Stimulated activated CD8-positive, alpha-beta memory T cell treated with anti-CD3 and anti-CD28 coated beads, Interleukin-15, amount 100 ng/mL, for 24 hours (primary cell): ENCODE measurements around the gene IFITM5.
"Not testable (repeated sequence)": the region's sequence is repeated elsewhere in the genome, so short reads cannot be mapped to it uniquely, and the experiment has no call there.

Source experiments
- DNase-seq: peaks from one replicate; pipeline ENCODE4 v3.0.0-alpha.2; 2020; ENCODE audit warnings: low read depth

IFITM5 gene

DNA sequence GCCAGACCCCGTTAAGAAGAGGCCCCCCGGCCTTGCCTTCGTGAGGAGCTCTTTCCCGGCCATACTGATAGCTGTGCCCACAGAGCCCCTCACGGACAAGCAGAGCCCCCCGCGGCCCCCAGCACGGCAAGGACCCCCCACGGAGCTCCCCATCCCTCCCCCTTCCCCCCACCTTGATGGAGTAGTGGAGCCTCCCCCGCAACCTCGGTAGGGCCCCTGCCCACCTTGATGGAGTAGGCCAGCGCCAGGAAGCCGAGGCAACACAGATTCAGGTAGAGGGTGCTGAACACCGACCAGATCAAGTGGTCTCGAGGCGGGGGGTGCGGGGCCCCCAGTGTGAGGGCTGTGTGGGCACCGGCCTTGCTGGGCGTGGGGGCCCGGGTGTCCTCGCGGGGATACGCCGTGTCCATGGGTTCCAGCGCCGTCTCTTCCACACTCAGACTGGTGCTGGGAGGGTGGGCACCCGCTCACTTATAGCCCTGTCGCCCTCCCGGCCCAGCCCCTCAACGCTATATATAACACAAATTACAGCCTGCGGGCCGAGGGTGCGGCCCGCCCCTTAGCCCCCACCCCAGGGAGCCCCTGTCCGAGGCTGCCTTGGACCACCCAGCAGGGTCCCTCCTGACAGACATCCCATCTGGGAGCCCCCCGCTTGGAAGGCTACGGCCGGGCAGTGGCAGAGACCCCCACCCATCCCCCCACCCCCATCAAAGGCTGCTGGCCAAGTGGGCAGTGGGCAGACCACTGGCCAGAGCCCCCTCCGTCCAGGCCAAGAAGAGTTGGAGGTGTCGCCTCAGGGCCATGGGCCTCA lies at the start of gene IFITM5:
Gene IFITM5 (minus strand): TSS at position 446 of the 811 bp plus-strand sequence. CDS start 36 bp downstream, at position 410.
- DNase-seq, result no peak

DNA sequence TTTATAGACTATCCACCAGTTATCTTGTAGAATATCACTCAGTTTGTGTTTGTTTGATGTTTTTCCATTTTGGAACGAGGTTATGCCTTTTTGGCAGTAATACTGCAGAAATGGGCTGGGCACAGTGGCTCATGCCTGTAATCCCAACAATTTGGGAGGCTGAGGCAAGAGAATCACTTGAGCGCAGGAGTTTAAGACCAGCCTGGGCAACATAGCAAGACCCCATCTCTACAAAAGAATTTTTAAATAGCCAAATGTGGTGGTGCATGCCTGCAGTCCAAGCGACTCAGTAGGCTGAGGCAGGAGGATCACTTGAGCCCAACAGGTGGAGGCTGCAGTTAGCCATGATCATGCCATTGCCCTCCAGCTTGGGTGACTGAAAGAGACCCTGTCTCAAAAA lies 47.2 kb upstream of the IFITM5 start:
- DNase-seq, result no peak

DNA sequence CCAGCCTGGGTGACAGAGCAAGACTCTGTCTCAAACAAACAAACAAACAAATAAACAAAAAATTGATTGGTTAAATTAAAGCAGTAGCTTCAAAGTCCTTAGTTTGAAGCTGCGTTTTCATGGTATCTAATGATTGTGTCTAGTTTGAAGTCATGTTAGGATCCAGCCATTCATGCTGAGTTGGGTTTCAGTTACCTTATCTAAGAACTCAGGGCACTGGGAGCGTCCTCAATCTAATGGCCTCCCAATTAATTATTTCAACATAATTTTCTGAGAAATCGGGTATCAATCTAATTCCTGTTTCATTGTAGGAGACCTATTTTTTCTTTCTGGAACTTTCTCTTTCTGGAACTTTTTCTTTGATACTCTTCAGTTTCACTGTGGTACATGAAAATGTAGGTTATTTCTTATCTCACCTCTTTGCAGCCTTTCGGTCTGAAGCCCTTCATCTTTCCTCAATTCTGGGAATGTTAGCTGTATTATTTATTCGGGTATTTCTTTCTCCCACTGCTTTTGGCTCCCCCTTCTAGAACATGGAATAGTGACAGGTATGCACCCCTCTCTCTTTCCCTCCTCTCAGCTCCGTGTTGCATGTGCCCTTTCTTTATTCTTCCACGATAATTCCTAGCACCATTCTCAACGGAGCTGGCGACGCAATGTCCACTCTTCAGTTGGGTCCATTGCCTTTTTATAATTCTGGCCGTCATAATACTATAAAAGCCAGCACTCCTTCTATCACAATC lies 45.7 kb upstream of the IFITM5 start:
- no peak for DNase-seq

DNA sequence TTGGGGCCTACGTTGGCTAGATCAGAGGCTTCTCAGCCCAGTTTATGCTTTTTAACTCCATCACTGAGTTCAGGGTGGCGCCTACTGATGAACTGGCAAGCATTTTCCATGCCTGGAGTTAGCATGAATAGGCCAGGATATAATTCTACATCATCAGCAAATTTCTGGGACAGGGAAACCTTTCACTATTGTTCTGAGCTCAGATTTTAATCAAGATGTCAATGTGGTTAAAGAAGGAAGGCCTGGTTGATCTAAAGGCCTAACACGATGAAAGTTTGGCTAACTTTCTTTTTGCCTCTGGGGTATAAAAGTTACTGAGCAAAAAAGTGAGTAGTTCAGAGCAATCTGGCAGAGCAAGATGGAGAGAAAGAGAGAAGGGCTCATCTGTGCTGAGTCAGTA lies 43.0 kb upstream of the IFITM5 start:
- no peak for DNase-seq

DNA sequence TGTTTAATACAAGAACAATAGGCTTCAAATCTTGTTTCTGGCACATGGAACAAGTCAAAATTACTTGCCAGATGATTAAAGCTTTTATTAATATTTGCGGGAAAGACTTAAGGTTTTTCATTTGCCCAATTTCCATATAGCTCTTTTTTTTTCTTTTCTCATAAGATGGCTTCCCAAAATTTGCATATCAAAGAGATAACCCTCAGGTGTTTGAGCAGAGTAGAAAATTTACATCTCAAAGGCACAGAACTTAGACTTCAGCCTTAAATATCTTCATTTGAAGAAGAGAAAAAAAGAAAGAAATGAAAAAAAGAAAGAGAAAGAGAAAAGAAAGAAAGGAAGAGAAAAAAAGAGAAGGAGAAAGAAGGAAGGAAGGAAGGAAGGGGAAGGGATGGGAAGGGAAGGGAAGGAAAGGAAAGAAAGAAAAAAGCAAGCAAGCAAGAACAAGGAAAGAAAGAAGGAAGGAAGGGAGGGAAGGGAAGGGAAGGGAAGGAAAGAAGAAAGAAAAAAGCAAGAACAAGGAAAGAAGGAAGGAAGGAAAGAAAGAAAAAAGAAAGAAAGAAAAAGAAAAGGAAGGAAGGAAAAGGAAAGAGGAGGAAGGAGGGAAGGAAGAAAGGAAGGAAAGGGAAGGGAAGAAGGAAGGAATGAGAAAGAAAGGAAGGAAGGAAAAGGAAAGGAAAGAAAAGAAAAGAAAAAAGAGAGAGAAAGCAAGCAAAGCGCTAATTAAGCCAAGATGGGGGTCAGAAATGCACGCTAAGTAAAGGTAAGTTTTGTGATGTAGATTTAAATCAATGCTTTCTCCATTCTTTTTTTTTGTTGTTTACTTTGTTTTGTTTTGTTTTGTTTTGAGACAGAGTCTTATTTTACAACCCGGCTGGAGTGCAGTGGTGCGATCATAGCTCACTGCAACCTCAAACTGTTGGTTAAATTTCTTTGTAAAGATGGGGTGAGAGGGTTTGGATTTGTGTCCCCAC lies 41.5 kb upstream of the IFITM5 start:
- DNase-seq, result no peak

DNA sequence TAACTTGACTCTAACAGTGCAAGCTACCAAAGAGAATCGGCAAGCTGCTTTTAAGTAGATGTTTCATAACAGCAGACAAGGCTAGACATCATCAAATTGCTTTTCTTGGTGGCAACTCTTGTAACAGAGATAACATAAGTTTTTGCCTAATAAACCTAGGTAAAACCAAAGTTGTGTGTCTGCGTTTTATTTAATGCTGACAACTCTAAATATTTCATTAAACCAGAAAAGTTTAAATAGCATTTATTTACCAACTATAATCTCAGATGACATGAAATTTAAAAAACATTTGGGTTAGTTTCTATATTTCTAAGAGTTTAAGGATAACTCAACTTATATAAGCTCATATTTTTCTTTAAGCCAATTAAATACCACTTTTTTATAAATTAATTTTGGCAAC lies 40.6 kb upstream of the IFITM5 start:
- no peak for DNase-seq

DNA sequence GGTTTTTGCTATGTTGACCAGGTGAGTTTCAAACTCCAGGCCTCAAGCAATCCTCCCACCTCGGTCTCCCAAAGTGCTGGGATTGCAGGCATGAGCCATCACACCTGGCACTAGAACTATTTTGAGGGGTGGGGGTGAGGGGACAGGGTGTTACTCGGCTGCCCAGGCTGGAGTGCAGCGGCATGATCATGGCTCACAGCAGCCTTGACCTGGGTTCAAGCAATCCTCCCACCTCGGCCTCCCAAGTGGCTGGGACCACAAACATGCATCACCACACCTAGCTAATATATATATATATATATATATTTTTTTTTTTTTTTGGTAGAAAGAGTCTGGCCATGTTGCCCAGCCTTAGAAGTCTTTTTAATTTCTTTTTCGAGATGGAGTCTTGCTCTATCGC lies 38.4 kb upstream of the IFITM5 start:
- no peak for DNase-seq

DNA sequence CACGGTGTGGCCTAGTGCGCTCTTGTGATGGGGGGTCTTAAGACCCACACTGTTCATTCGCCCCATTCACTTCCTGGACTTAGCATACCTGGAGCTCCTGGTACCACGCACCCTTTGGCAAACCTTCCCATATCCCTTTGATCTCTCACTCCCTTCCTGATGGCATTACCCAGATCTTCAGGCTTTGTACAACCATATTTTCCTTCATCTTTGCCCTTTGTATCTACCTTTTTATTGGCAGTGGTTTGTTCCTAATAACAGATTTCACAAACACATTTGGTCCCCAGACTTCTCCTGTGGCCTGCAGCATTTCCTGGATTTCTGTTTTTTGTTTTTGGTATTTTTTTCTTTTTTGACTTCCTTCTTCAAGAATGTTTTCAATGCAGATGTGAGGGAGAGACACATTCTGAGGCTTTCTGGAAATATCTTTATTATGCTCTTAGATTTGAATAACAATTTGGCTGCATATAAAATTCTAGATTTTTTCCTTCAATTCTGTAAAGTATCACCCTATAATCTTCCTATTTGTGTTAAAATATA lies 37.4 kb upstream of the IFITM5 start:
- no peak for DNase-seq

DNA sequence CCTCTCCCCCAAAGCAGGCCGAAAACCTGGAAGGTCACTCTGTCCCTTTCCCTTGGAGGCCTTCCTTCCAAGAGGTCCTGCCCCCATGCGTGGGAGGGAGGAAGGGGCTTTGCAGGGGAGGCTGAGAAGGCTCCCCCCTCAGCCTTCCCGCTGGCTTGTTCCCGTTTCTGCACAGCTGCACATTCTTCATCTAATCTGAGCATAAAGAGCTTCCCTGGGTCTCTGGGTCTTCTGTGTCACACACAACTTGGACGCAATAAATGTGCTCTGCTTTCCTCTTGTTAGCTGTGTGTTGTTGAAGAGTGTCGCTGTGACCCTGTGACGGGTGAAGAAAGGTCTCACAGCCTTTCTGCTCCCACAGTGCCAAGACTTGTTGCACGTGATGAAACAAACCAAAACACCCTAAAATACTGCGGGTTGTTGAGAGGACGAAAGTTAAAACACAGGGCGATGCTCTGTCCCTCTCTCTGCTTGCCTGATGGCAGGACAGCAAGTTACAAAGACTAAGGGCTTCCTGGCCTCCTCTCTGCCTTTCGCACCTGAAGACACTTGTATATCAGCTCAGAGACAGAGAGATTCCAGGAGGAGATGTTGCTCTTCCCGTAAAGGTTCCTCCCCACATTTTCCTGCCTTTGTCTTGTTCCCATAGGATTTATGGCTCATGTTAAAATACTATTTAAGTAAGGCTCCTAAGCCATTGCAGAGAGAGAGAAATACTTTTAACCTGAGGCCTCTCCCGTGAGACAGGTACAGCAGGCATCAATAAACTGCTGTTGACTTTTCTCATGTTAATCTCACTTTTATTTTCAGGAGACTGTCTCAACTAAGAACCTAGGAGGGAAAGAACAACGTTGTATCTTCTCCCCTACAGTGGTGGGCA lies 36.7 kb upstream of the IFITM5 start:
- no peak for DNase-seq

DNA sequence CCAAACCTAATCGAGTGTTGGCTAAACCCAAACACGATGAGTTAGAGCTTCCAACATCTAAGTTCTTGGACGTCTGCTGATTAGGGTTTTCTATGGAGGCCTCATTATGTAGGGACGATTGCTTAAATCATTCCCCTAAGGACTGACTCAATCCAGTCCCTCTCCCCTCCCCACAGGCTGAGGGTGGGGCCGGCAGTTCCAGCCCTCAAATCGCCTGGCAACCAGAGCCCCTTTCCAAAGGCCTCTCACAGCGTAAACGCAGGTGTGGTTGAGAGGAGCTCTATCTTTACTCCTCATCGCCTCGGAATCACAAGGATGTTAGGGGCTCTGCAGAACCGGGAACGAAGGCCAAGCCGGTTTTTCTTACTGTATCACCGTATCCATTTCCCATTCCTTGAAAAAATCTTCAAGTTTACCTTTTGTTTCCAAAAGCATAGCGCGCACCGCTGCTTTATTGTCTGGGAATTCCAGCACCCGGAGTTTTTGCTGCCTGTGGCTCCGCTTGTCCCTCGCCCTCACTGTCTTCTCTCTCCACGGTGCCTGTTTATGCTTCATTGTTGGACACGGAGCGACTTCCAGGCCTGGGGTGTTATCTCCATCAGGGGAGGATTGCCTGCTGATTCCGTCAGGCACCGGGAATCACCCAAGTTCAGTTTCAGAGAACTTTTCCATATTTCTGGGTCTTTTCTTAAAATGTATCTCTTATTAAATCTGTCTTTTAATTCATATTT lies 35.1 kb upstream of the IFITM5 start:
- DNase-seq, result no peak

DNA sequence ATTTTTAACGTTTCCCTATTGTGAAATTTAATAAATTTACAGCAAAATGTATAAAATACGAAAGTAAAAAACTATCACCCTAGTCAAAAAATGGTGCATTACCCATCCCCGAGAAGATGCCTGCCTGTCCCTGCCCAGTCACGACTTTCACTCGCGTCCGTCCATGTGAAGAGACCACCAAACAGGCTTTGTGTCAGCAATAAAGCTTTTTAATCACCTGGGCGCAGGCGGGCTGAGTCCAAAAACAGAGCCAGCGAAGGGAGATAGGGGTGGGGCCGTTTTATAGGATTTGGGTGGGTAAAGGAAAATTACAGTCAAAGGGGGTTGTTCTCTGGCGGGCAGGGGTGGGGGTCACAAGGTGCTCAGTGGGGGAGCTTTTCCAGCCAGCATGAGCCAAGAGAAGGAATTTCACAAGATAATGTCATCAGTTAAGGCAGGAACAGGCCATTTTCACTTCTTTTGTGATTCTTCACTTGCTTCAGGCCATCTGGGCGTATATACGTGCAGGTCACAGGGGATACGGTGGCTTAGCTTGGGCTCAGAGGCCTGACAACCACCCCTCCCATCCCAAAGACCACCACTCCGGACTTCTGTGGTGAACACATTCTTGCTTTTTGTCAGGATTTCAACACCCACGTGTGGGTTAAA lies 34.4 kb upstream of the IFITM5 start:
- not testable (repeated sequence) for DNase-seq

DNA sequence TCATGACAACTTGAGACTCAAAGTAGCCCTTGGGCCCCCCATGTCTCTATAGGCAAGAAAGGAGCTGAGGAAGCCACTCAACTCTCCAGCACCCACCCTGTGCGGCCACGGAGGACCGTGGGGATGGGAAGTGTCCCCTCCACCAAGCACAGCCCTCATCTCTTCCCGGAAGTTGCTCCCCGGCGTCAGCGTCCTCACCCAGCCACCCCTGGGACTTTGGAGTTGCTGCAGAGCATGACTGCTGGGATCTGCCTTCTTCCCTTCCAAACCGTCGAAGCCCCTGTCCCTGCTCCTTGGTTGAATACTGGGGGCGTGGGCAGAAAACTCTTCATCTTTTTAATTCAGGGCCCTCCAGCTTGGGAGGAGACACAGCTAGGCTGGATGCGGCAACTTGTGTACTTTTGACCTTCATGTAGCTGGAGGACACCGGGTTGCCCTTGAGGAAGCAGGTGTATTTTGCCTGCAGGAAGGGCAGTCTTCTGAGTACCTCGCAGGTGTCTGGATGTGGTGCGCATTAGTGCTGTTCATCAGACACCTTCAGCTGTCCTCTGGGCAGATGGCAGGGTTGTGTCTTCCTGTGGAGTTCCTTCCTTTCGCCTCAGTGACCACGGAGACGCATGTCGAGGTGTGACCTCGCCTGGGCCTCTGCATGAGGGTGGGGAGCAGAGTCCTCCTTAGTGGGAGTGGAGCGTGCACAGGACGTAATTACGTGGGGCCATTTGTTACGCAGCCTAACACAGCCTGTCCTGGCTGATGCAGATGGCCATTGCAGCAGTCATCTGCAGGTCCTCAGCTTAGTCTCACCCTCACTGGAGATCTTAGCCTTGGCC lies 33.5 kb upstream of the IFITM5 start:
- no peak for DNase-seq

DNA sequence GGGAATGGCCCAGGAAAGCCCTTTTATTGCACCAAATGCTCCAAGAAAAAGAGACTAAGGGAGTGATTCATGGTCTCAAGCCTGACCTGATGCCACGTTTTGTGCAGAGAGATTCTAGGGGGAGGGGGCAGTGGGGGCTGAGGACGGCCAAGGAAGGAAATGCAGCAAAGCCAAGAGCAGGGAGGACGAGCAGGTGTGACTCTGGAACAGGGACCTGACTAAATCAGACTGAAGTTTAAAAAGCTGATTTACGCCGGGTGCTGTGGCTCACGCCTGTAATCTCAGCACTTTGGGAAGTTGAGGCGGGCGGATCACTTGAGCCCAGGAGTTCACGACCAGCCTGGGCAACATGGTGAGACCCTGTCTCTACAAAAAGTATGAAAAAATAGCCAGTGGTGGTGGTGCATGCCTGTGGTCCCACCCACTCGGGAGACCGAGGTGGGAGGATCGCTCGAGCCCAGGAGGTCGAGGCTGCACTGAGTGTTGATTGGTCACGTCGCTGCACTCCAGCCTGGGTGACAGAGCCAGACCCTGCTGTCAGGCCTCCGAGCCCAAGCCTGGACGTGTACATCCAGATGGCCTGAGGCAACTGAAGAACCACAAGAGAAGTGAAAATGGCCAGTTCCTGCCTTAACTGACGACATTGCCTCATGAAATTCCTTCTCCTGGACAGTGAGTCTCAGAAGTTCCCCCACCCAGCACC lies 32.2 kb upstream of the IFITM5 start:
- no peak for DNase-seq

DNA sequence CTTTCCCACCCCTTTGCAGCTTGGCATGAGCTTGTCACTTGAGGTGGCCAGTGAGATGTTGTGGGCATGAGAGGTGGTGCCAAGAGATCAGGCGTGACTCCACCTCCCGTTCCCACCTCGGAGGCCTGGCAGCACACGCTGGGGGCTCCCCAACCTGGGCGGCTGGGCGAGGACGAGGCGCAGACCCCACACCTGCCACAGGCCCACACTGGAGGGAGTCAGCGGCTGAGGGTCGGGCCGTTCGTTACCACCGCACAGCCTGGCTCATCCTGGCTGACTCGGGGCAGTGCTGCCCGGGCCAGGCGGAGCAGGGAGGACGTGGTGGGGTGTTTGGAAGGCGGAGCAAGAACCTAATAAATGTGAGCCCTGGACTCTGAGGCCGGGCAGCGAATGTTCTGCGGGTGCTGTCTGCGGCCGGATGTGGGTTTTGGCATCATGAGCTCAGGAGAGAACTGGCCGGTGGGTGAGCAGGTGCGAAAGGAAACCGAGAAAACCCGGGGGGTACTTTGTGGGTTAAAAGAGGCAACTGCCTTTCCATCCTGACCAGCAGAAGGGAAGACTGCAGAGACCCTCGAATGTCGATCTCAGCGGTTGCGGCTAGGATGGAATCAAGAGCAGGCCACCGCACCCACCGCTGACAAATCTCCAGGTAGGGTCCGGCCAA lies 31.5 kb upstream of the IFITM5 start:
- no peak for DNase-seq

DNA sequence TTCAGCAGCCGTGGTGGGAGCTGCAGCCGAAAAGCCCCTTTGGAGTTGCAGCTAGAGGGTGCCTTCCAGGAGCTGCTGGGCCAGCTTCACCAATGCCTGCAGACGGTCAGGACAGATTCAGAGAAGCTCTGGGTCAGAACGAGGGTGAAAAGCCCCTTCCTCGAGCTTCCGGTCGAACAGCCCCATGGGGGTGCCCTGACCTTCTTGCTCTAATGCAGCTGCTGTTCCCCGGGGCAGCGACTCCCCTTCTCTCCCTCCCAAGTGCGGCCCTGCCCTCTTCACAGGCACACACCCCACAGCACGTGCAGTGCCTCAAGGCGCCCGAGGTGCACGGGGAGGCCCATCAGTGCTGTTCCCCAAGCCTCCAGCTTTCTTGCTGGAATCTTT lies 31.0 kb upstream of the IFITM5 start:
- no peak for DNase-seq

DNA sequence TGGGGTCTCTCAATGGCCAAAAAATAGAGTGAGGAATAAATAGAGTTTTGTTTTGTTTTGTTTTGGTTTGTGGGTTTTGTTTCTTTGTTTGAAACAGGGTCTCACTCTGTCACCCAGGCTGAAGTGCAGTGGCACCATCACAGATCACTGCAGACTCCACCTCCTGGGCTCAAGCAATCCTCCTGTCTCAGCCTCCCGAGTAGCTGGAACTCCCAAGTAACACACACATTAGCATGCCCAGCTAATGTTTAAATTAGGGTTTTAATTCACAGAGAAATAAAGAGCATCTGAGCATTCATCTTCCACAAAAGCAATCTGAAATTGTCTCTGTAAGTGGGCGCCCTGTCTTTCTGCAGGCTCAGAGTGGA lies 30.5 kb upstream of the IFITM5 start:
- no peak for DNase-seq

DNA sequence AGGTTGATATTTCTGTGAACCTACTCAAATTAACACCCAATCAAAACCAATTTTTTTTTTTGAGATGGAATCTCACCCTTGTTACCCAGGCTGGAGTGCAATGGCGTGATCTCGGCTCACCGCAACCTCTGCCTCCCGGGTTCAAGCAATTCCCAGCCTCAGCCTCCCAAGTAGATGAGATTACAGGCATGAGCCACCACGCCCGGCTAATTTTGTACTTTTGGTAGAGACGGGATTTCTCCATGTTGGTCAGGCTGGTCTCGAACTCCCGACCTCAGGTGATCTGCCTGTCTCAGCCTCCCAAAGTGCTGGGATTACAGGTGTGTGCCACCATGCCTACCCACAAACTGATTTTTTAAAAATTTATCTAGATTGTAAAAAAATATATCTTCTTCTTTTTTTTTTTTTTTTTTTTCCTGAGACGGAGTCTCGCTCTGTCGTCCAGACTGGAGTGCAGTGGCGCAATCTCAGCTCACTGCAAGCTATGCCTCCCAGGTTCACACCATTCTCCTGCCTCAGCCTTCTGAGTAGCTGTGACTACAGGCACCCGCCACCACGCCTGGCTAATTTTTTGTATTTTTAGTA lies 29.3 kb upstream of the IFITM5 start:
- not testable (repeated sequence) for DNase-seq
